Type B pancreatic cell (in vitro differentiated cells): ENCODE data around the gene RPS19BP1. TPM values are rescaled to one million over a fixed set of nuclear protein-coding genes. Genes with fewer than 3 reads are reported as not detected.
"Not testable (repeated sequence)": the region's sequence is repeated elsewhere in the genome, so short reads cannot be mapped to it uniquely, and the experiment has no call there.

Experiments used
- DNase-seq: peaks from one replicate; pipeline ENCODE4 v3.0.0; 2021; ENCODE audit warnings: mixed read lengths; ENCODE audit not compliant: unreplicated experiment; ENCODE audit errors: extremely low spot score
- H3K27ac Mint-ChIP-seq: 2 replicates; pipeline ENCODE4 v1.8.0; 2021; ENCODE audit warnings: mild to moderate bottlenecking, mixed read lengths
- H3K27me3 Mint-ChIP-seq: 2 replicates; pipeline ENCODE4 v1.8.0; 2021; ENCODE audit warnings: mixed read lengths
- H3K36me3 Mint-ChIP-seq: 2 replicates; pipeline ENCODE4 v1.8.0; 2021; ENCODE audit warnings: mixed read lengths
- H3K4me1 Mint-ChIP-seq: one replicate; pipeline ENCODE4 v1.8.0; 2021; ENCODE audit warnings: mixed read lengths; ENCODE audit not compliant: unreplicated experiment
- H3K4me3 Mint-ChIP-seq: 2 replicates; pipeline ENCODE4 v1.8.0; 2021; ENCODE audit warnings: mild to moderate bottlenecking, mixed read lengths
- H3K9me3 Mint-ChIP-seq: 2 replicates; pipeline ENCODE4 v1.8.0; 2021; ENCODE audit warnings: mixed read lengths
- CTCF ChIP-seq: fragments of 200-600 bp; sonication (generic); conservative IDR thresholded peaks from 2 replicates; pipeline ENCODE4 v1.5.0; 2021; ENCODE audit warnings: antibody characterized with exemption, mild to moderate bottlenecking
- total RNA-seq: library from RNA; stranded (reverse); gene quantifications from 2 replicates; pipeline ENCODE4 v1.2.1, GENCODE V29; 2021; ENCODE audit warnings: low replicate concordance

Gene RPS19BP1
- total RNA-seq, 1 donor from 2014 or later: 52.3 TPM

DNA sequence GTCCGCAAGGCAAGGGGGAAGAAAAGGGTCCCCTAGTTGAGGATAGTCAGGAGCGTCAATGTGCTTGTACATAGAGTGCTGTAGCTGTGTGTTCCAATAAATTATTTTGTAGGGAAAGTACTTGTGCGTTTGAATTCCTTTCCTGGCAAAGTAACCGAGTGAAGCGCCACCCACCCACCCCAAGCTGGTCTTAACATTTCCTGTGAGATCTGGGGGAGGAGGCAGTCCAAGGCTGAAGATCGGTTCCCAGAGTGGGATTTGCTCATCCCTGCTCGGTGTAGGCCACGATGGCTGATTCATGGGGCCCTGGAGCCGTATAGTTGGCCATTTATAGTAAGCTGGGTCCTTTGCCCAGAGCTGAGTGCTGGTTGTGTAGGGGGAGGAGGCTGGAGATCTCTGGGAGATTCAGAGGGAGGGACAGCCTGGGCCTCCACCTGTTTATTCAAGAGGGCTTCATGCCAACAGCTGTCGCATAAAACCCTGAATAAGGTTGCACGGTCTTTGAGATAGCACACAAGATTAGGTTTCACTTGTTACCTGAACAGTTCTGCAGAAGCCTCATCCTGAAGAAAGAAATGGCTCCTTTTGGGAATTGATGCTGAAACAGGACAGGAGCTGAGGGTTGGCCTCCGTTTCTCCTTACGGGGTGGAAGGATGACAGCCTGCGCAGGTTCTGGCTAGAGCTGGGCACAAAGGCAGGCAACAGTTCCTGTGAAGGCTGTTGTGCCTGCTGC is 9.8 kb downstream of the RPS19BP1 start:
- no peak for TF ChIP-seq CTCF

GRCh38 chr22:39522091-39522490 is 10.5 kb downstream of the RPS19BP1 start:
- peak overlapping the region; percentile 100 for H3K4me3 Mint-ChIP-seq
- H3K4me1 Mint-ChIP-seq: peaks cover 46% of the 10 kb centered on the region

More for the DNA sequence above, 9.8 kb downstream of the RPS19BP1 start:
- H3K36me3 Mint-ChIP-seq: peaks cover 37% of the 10 kb centered on the region
- H3K27ac Mint-ChIP-seq: peak overlapping the region; percentile 100
- H3K9me3 Mint-ChIP-seq: no peaks in the 10 kb centered on the region
- H3K4me3 Mint-ChIP-seq: peak overlapping the region; percentile 100
- no peak for DNase-seq
- H3K4me1 Mint-ChIP-seq: peaks cover 49% of the 10 kb centered on the region
- peaks cover 4% of the 10 kb centered on the region for H3K27me3 Mint-ChIP-seq

DNA sequence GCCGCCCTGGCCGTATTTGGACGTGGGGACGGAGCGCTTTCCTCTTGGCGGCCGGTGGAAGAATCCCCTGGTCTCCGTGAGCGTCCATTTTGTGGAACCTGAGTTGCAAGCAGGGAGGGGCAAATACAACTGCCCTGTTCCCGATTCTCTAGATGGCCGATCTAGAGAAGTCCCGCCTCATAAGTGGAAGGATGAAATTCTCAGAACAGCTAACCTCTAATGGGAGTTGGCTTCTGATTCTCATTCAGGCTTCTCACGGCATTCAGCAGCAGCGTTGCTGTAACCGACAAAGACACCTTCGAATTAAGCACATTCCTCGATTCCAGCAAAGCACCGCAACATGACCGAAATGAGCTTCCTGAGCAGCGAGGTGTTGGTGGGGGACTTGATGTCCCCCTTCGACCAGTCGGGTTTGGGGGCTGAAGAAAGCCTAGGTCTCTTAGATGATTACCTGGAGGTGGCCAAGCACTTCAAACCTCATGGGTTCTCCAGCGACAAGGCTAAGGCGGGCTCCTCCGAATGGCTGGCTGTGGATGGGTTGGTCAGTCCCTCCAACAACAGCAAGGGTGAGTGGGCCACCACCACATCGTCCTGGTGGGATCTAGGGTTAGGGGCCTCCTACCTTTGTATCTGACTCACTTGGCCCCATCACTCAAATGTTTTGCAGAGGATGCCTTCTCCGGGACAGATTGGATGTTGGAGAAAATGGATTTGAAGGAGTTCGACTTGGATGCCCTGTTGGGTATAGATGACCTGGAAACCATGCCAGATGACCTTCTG is 11.3 kb downstream of the RPS19BP1 start:
- peak overlapping the region; percentile 100 for H3K27ac Mint-ChIP-seq
- H3K9me3 Mint-ChIP-seq, DNase-seq, H3K27me3 Mint-ChIP-seq: not testable (repeated sequence)
- peak overlapping the region; percentile 100 for H3K4me3 Mint-ChIP-seq
- H3K4me1 Mint-ChIP-seq: peaks cover 46% of the 10 kb centered on the region
- H3K36me3 Mint-ChIP-seq: peaks cover 37% of the 10 kb centered on the region

More at GRCh38 chr22:39522091-39522490, 10.5 kb downstream of the RPS19BP1 start:
- H3K9me3 Mint-ChIP-seq, H3K27me3 Mint-ChIP-seq, DNase-seq: not testable (repeated sequence)
- Mint-ChIP-seq H3K27ac (peak overlapping the region; percentile 100), H3K36me3 (peaks cover 37% of the 10 kb centered on the region)

DNA sequence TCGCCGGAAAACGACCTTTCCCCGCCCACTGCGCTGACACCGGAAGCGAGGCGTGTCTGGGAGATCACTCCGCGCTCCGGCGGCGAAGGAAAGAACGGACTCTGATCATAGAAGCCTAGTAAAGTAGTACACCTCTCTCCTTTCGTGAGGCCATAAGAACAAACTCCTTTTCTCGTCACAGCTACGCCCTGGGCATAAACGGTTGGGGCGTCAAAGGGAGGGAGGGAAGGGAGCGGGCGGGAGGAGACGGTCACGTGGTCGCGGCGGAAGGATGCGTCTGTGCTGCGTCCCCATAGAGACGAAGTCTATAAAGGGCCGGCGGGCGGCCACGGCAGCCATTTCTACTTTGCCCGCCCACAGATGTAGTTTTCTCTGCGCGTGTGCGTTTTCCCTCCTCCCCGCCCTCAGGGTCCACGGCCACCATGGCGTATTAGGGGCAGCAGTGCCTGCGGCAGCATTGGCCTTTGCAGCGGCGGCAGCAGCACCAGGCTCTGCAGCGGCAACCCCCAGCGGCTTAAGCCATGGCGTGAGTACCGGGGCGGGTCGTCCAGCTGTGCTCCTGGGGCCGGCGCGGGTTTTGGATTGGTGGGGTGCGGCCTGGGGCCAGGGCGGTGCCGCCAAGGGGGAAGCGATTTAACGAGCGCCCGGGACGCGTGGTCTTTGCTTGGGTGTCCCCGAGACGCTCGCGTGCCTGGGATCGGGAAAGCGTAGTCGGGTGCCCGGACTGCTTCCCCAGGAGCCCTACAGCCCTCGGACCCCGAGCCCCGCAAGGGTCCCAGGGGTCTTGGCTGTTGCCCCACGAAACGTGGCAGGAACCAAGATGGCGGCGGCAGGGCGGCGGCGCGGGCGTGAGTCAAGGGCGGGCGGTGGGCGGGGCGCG is 12.1 kb downstream of the RPS19BP1 start, which contains the start of gene ATF4:
Gene ATF4 (plus strand): TSS at position 337 of the 880 bp plus-strand sequence. CDS start 884 bp downstream, outside the sequence.
- no peaks in the 10 kb centered on the region for H3K9me3 Mint-ChIP-seq
- peaks cover 42% of the 10 kb centered on the region for H3K36me3 Mint-ChIP-seq
- H3K4me3 Mint-ChIP-seq: peak within 1 kb of the TSS; percentile 100
- peaks cover 4% of the 10 kb centered on the region for H3K27me3 Mint-ChIP-seq
- H3K27ac Mint-ChIP-seq: peak within 1 kb of the TSS; percentile 100
- no peak for TF ChIP-seq CTCF
- peak; percentile 90 for DNase-seq
- H3K4me1 Mint-ChIP-seq: peaks cover 46% of the 10 kb centered on the region

DNA sequence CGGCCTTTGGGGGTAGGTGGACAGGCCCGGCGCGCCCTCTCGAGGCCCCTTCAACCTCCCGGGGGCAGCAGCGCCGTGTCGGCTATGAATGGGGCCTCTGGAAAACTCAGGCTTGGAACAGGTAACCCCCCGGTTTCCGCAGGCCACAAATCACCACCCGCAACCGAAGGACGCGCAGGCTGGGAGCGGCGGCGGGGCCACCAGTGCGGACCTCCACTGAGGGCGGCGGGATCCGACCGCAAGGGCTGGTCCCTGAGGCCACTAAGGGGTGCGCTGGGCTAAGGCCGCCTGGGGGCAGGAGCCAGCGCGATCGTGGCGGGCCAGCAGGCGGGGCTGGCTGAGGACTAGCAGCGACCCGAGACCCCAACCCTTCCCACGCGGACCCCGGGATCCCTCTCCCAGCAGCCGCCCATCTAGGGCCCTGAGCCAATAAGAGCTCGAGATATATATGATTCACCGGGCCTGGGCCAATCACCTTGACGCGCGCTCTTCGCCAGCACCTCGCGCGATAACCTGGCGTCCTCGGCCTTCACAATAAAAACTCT is 12.8 kb downstream of the RPS19BP1 start:
- TF ChIP-seq CTCF: peak; percentile 53
- H3K27me3 Mint-ChIP-seq: peaks cover 4% of the 10 kb centered on the region
- H3K4me1 Mint-ChIP-seq: peaks cover 42% of the 10 kb centered on the region
- H3K4me3 Mint-ChIP-seq: peak overlapping the region; percentile 100
- H3K9me3 Mint-ChIP-seq: no peaks in the 10 kb centered on the region
- peak overlapping the region; percentile 100 for H3K27ac Mint-ChIP-seq
- peak; percentile 95 for DNase-seq
- peaks cover 41% of the 10 kb centered on the region for H3K36me3 Mint-ChIP-seq
